ENCODE measurements around the gene VPS37B. TPM values are rescaled to one million over a fixed set of nuclear protein-coding genes. Genes with fewer than 3 reads are reported as not detected.

The VPS37B gene
- total and polyA plus RNA-seq, 2 of the 8 experiments (the other 6 are each of a cell fraction or from before 2014, with no cell fraction given), result 11.9 to 15.7 TPM

DNA sequence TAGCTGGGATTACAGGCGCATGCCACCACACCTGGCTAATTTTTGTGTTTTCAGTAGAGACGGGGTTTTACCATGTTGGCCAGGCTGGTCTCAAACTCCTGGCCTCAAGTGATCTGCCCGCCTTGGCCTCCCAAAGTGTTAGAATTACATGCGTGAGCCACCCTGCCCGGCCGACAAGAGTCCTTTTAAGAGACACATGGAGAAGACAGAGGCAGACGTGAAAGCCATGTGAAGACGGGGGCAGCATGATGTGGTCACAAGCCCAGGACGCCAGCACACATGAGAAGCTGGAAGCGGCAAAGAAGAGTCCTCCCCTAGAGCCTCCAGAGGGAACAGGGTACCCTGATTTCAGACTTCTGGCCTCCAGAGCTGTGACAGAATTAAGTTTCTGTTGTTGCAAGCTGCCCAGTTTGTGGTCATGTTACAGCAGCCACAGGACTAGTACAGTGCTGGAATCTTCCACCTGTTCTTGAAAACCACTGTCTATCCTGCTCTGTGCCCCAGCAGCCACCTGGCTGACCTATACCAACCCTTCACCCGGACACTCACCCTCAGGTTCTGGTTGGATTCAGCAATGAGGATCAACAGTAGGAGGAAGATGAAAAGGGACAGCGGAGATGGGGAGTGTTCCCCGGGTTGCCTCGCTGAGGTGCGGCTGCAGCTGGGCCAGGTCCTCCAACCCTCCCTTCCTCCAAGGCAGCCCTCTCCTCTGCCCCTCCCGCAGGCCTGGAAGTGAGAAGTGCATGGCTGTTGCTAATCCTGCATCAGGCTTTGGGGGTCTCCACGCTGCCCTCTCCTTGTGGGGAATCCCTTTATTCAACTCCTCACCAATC is 16.9 kb downstream of the VPS37B start (continued):
- no peak for TF ChIP-seq SAP30 (IDR thresholded peaks at IDR 0.05; ENCODE audit: insufficient read depth, insufficient replicate concordance, low read length)
- TF ChIP-seq, protein P1, sequence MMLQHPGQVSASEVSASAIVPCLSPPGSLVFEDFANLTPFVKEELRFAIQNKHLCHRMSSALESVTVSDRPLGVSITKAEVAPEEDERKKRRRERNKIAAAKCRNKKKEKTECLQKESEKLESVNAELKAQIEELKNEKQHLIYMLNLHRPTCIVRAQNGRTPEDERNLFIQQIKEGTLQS (IDR thresholded peaks at IDR 0.05; ENCODE audit: insufficient read depth, low read depth, low read length), result no peak
- no peak for TF ChIP-seq KDM4A (IDR thresholded peaks at IDR 0.05; ENCODE audit: low read depth, low read length, severe bottlenecking)
- TF ChIP-seq, protein P2, sequence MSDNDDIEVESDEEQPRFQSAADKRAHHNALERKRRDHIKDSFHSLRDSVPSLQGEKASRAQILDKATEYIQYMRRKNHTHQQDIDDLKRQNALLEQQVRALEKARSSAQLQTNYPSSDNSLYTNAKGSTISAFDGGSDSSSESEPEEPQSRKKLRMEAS (IDR thresholded peaks at IDR 0.05), result no peak
- no peak for TF ChIP-seq JUN (IDR thresholded peaks at IDR 0.05; ENCODE audit: low read depth, low read length)
- no peak for TF ChIP-seq CBX8 (IDR thresholded peaks at IDR 0.05; ENCODE audit: borderline replicate concordance, low read depth, low read length)
- TF ChIP-seq HDAC2 (IDR thresholded peaks at IDR 0.05; ENCODE audit: borderline replicate concordance in 1 of 2, low read depth in 2 of 2, low read length in 2 of 2), result no peak
- TF ChIP-seq, protein P3, sequence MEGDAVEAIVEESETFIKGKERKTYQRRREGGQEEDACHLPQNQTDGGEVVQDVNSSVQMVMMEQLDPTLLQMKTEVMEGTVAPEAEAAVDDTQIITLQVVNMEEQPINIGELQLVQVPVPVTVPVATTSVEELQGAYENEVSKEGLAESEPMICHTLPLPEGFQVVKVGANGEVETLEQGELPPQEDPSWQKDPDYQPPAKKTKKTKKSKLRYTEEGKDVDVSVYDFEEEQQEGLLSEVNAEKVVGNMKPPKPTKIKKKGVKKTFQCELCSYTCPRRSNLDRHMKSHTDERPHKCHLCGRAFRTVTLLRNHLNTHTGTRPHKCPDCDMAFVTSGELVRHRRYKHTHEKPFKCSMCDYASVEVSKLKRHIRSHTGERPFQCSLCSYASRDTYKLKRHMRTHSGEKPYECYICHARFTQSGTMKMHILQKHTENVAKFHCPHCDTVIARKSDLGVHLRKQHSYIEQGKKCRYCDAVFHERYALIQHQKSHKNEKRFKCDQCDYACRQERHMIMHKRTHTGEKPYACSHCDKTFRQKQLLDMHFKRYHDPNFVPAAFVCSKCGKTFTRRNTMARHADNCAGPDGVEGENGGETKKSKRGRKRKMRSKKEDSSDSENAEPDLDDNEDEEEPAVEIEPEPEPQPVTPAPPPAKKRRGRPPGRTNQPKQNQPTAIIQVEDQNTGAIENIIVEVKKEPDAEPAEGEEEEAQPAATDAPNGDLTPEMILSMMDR (IDR thresholded peaks at IDR 0.05; ENCODE audit: control extremely low read depth in 1 of 3, insufficient read depth in 1 of 3, low read depth in 1 of 3, low read length in 3 of 3), result no peak
- no peak for TF ChIP-seq RNF2 (IDR thresholded peaks at IDR 0.05; ENCODE audit: borderline replicate concordance, low read depth, low read length, missing control alignments, poor library complexity, severe bottlenecking)

All from H1 (cell line).